Transverse colon (tissue), 4 donors: ENCODE data around the gene IFT80. TPM values are rescaled to one million over a fixed set of nuclear protein-coding genes. Genes with fewer than 3 reads are reported as not detected.

Experiments used
- DNase-seq: peaks from one replicate; pipeline ENCODE4 v3.0.0-alpha.2; 2019
- H3K27ac ChIP-seq, 4 donors: fragments of 200-600 bp; sonication (generic); 2 replicates each; pipeline ENCODE4 v1.5.1; 2016 to 2018; ENCODE audit warnings: inconsistent platforms in 4 of 4
- H3K27me3 ChIP-seq: fragments of 200-600 bp; sonication (generic); 2 replicates; pipeline ENCODE4 v1.5.1; 2017; ENCODE audit warnings: inconsistent platforms
- H3K36me3 ChIP-seq, 4 donors: fragments of 200-600 bp; sonication (generic); 2 replicates each; pipeline ENCODE4 v1.5.1; 2017 to 2019; ENCODE audit warnings: inconsistent platforms in 4 of 4
- H3K4me1 ChIP-seq, 4 donors: fragments of 200-600 bp; sonication (generic); 2 replicates each; pipeline ENCODE4 v1.5.1; 2017 to 2020; ENCODE audit warnings: inconsistent platforms in 4 of 4
- H3K4me3 ChIP-seq, 4 donors: fragments of 200-600 bp; sonication (generic); 1 replicate in 1 of 4; 2 replicates in 3 of 4; pipeline versions ENCODE4 v1.5.1 to v1.6.1; 2017 to 2019; ENCODE audit warnings: inconsistent platforms in 4 of 4
- H3K9me3 ChIP-seq, 2 donors: fragments of 200-600 bp; sonication (generic); 2 replicates each; pipeline ENCODE4 v1.5.1; 2017 to 2019; ENCODE audit warnings: inconsistent platforms in 2 of 2
- EP300 ChIP-seq: sonication (generic); formaldehyde crosslinking; IDR thresholded peaks from one replicate; pipeline ENCODE4 v1.6.1; 2017; ENCODE audit warnings: antibody characterized with exemption, low read depth
- POLR2A ChIP-seq: fragments of 450-650 bp; IDR thresholded peaks from one replicate; pipeline ENCODE4 v1.6.1; 2016; ENCODE audit warnings: antibody characterized with exemption, mild to moderate bottlenecking, moderate library complexity
- POLR2AphosphoS5 ChIP-seq, 3 donors: sonication (generic); formaldehyde crosslinking; IDR thresholded peaks; one replicate each; pipeline ENCODE4 v1.6.1; 2016; ENCODE audit warnings: antibody characterized with exemption in 3 of 3
- WGBS, 2 donors: methylation state at CpG; one replicate each; pipeline ENCODE4 v1.1.5; 2018; ENCODE audit warnings: low coverage in 1 of 2; 5-methylcytosine and 5-hydroxymethylcytosine counted together
- in situ Hi-C, 4 donors: fragments of 200-750 bp; cut with MboI; loops; one replicate each; pipeline versions ENCODE4 v1.15.0 to v1.15.1; 2017; ENCODE audit warnings: low sequenced_read_pairs in 3 of 4, low pct_ligation_motif_present in 1 of 4, low pct_unique_long_range_greater_than_20kb in 1 of 4
- intact Hi-C: fragments of 100-400 bp; cut with DNase I; formaldehyde crosslinking; loops from one replicate; pipeline ENCODE4 v1.15.1; 2023; ENCODE audit warnings: low total_unique reads
- total RNA-seq, 4 donors: library from RNA; depleted of rRNA; stranded (reverse); fragments of >200 nt; gene quantifications; one replicate each; pipeline ENCODE4 v1.1.0, GENCODE V29; 2016
- TF ChIP-seq, protein P1 (sequence below), 5 experiments: fragments of 200-600 bp in 3 of 5; fragments of 450-650 bp in 2 of 5; sonication (generic) in 3 of 5; IDR thresholded peaks; 1 replicate in 2 of 5; 2 replicates in 3 of 5; pipeline ENCODE4 v1.5.1; 2016 to 2017; ENCODE audit warnings: antibody characterized with exemption in 5 of 5, inconsistent platforms in 3 of 5, mild to moderate bottlenecking in 2 of 5, moderate library complexity in 1 of 5

IFT80 gene
- total RNA-seq, 4 donors from 2014 or later = 0.37 to 78.8 (median 19.7) TPM

DNA sequence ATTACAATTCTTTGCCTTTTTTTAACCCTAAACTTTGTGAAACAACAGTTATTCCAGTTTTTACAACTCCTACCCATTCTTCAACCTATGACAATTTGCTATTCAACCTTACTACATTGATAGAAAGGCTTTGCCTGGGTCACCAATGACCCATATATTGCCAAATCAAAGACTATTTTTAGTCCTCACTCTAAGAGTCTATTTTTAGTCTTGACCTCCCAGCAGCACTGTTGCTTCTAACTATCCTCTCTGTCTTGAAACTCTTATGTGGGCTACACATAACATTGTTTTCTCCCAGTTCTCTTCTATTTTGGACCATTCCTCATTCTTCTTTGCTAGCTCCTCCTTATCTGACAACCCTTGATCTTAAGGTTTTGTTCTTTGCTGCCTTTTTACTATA, 102.4 kb downstream of the IFT80 start:
- intact Hi-C loops = no loop called here
- H3K27ac ChIP-seq = no peak overlapping the region
- in situ Hi-C loops = no loop called here

DNA sequence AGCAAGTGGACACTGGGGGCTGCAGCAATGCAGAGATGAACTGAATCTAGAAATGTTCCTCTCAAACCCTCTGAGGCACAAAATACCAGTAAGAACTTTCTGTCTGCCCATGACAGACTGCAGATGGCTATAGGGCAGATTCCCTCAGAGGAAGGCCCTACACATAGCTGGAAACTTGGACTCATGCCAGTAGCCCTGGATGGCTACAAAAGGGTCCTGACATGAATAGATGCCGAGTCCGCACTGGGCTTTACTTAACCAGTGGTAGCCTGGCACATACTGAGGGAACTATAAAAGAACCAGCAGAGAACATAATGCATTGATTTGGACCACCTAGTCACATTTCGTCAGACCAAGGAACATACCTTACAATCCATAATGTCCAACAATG, 107.1 kb downstream of the IFT80 start:
- Histone ChIP-seq H3K4me1 (peaks cover 0 to 7% (median 4%) of the 10 kb centered on the region in 4 donors), H3K9me3 (no peaks in the 10 kb centered on the region), H3K4me3 (no peak overlapping the region), H3K36me3 (no peaks in the 10 kb centered on the region), H3K27me3 (no peaks in the 10 kb centered on the region), H3K27ac (no peak overlapping the region)
- no peak for DNase-seq
- WGBS, 2 donors = 89% methylated on average over 3 of the region's 3 CpGs; no CpG with 5 or more reads in 1 of the 2 donors
- intact Hi-C loops (no loop called here), in situ Hi-C loops (no loop called here)
- TF ChIP-seq EP300 (no peak), POLR2AphosphoS5 (IDR thresholded peaks at IDR 0.05) (no peak), POLR2A (no peak)
- TF ChIP-seq, protein P1, sequence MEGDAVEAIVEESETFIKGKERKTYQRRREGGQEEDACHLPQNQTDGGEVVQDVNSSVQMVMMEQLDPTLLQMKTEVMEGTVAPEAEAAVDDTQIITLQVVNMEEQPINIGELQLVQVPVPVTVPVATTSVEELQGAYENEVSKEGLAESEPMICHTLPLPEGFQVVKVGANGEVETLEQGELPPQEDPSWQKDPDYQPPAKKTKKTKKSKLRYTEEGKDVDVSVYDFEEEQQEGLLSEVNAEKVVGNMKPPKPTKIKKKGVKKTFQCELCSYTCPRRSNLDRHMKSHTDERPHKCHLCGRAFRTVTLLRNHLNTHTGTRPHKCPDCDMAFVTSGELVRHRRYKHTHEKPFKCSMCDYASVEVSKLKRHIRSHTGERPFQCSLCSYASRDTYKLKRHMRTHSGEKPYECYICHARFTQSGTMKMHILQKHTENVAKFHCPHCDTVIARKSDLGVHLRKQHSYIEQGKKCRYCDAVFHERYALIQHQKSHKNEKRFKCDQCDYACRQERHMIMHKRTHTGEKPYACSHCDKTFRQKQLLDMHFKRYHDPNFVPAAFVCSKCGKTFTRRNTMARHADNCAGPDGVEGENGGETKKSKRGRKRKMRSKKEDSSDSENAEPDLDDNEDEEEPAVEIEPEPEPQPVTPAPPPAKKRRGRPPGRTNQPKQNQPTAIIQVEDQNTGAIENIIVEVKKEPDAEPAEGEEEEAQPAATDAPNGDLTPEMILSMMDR (IDR thresholded peaks at IDR 0.05) = no peak

More for the DNA sequence above, 102.4 kb downstream of the IFT80 start:
- TF ChIP-seq, protein P1 (IDR thresholded peaks at IDR 0.05) = no peak
- no peak for TF ChIP-seq POLR2A
- TF ChIP-seq EP300 = no peak
- TF ChIP-seq POLR2AphosphoS5 (IDR thresholded peaks at IDR 0.05) = no peak
- Histone ChIP-seq H3K36me3 (no peaks in the 10 kb centered on the region), H3K4me3 (no peak overlapping the region), H3K9me3 (no peaks in the 10 kb centered on the region), H3K27me3 (no peaks in the 10 kb centered on the region), H3K4me1 (peaks cover 0 to 5% (median under 1%) of the 10 kb centered on the region in 4 donors)
- no peak for DNase-seq

DNA sequence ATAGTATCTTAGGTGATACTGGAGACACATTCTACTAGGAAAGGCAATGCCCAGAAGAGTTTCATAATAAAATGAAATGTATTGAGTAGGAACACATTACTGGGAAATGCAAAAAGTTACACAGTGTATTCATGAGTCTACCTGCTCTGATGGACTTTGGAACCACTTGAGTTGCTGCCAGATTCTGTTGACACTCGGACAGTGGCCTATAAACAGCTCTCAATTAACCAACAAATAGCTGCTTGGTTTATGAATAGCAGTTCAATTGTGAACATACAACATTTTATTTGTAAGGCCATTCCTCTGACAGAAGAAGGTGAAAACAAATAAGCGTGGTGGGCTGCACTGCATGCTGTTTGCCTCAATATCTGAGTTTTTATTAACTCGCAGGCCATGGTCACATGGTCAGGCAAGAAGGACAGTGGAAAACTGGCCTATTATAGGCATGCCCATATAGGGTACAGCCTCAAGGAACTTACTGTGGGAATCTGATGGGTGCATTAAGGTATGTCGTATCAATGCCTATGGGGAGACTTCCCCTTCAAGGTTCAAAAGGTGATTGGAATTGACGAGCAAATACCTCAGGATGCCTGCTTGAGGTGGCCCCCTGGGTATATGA, 107.6 kb downstream of the IFT80 start:
- intact Hi-C loops = no loop called here
- in situ Hi-C loops = no loop called here
- Histone ChIP-seq H3K4me1 (peaks cover 0 to 4% (median 4%) of the 10 kb centered on the region in 4 donors), H3K27me3 (no peaks in the 10 kb centered on the region), H3K36me3 (no peaks in the 10 kb centered on the region), H3K27ac (no peak overlapping the region), H3K9me3 (no peaks in the 10 kb centered on the region), H3K4me3 (no peak overlapping the region)
- WGBS, 2 donors = 80 to 96% methylated on average over 4 to 5 of the region's 5 CpGs
- peak; percentile 49 for DNase-seq
- TF ChIP-seq, protein P1 (IDR thresholded peaks at IDR 0.05) = no peak
- TF ChIP-seq EP300 = no peak

DNA sequence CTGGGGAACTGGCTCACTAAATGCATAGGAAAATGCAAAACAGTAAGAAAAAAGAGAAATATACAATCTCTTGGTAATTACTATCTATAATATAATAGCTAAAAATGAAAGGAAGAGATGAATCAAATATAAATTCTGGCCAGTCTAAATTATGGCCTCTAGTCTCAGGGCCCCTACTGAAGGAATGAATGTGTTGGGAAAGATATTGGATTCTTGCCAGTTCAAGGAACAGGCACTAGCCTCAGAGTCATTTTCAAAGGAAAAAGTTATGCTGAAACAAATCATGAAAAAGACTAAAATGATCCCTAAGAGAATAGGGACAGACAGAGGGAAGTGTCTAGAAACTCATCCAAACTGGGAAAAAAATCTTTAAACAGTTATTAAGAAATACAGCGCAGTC, 111.4 kb downstream of the IFT80 start:
- Histone ChIP-seq H3K4me1 (peaks cover 0 to 4% (median 4%) of the 10 kb centered on the region in 4 donors), H3K36me3 (no peaks in the 10 kb centered on the region), H3K9me3 (no peaks in the 10 kb centered on the region), H3K27ac (no peak overlapping the region), H3K27me3 (no peaks in the 10 kb centered on the region), H3K4me3 (no peak overlapping the region)
- DNase-seq = no peak
- no peak for TF ChIP-seq POLR2A
- no peak for TF ChIP-seq POLR2AphosphoS5 (IDR thresholded peaks at IDR 0.05)
- TF ChIP-seq, protein P1 (IDR thresholded peaks at IDR 0.05) = no peak
- no peak for TF ChIP-seq EP300
- WGBS, 2 donors = 100% methylated on average over 1 of the region's 1 CpG
- in situ Hi-C loops = no loop called here
- intact Hi-C loops = no loop called here
